Heart right ventricle (tissue), 16 donors: ENCODE measurements around the gene PLA2G5. TPM values are rescaled to one million over a fixed set of nuclear protein-coding genes. Genes with fewer than 3 reads are reported as not detected.
A peak's percentile ranks its signal among the peaks of the same experiment; 100 is the strongest.

Experiments
- ATAC-seq, 8 donors: fragments of 200-7000 bp; cut with Tn5 transposase; one replicate each; pipeline ENCODE4 v1.9.1; 2020; ENCODE audit warnings: mild to moderate bottlenecking in 8 of 8, moderate library complexity in 8 of 8, moderate number of reproducible peaks in 1 of 8
- DNase-seq, 2 donors: peaks; one replicate each; pipeline ENCODE4 v3.0.0-alpha.2; 2020
- H3K27ac ChIP-seq, 10 donors: fragments of 200-600 bp; sonication (generic) in 2 of 10; one replicate each; pipeline versions ENCODE4 v1.5.0 to v1.8.0; 2020 to 2022; ENCODE audit warnings: mild to moderate bottlenecking in 3 of 10
- H3K27me3 ChIP-seq, 7 donors: fragments of 200-600 bp; one replicate each; pipeline ENCODE4 v1.8.0; 2021 to 2022; ENCODE audit warnings: mild to moderate bottlenecking in 2 of 7
- H3K36me3 ChIP-seq, 9 donors: fragments of 200-600 bp; sonication (generic) in 1 of 9; one replicate each; pipeline versions ENCODE4 v1.5.0 to v1.8.0; 2020 to 2022; ENCODE audit warnings: mild to moderate bottlenecking in 2 of 9
- H3K4me1 ChIP-seq, 9 donors: fragments of 200-600 bp; sonication (generic) in 1 of 9; one replicate each; pipeline versions ENCODE4 v1.5.0 to v1.8.0; 2020 to 2022; ENCODE audit warnings: mild to moderate bottlenecking in 4 of 9
- H3K4me3 ChIP-seq, 10 donors: fragments of 200-600 bp; sonication (generic) in 2 of 10; one replicate each; pipeline versions ENCODE4 v1.5.0 to v1.8.0; 2020 to 2022; ENCODE audit warnings: mild to moderate bottlenecking in 7 of 10, moderate library complexity in 2 of 10
- H3K9me3 ChIP-seq, 11 donors: fragments of 200-600 bp in 10 of 11; sonication (generic) in 2 of 11; one replicate each; pipeline versions ENCODE4 v1.5.0 to v1.8.0; 2013 to 2022; ENCODE audit warnings: mild to moderate bottlenecking in 2 of 11, control low read depth in 1 of 11, moderate library complexity in 1 of 11
- WGBS, 2 donors: extraction: QIAGEN DNeasy Blood & Tissue Kit; methylation state at CpG; one replicate each; pipeline ENCODE4 v1.1.7; 2013; ENCODE audit warnings: inconsistent platforms in 1 of 2; 5-methylcytosine and 5-hydroxymethylcytosine counted together
- intact Hi-C, 10 donors: fragments of 100-400 bp; cut with DNase I; formaldehyde crosslinking; loops; one replicate each; pipeline versions ENCODE4 v1.11.1 to v1.14.2; 2022
- polyA plus RNA-seq, 2 donors: library from polyadenylated mRNA; stranded (reverse); fragments of 200-250 nt; gene quantifications; one replicate each; pipeline ENCODE4 v1.2.3, GENCODE V29; 2013
- total RNA-seq, 10 donors: library from RNA; stranded (reverse); fragmentation: NEBNext Ultra II Directional in 3 of 10; extraction: Animal tissue kit (Norgen Biotek cat#: 25700) in 3 of 10; gene quantifications; one replicate each; pipeline versions ENCODE4 v1.2.1 to v1.2.4, GENCODE V29; 2021 to 2023
- TF ChIP-seq, protein P1 (sequence below), 9 donors: fragments of 200-600 bp; sonication (generic) in 2 of 9; IDR thresholded peaks; one replicate each; pipeline versions ENCODE4 v1.5.0 to v1.8.0; 2021 to 2022; ENCODE audit warnings: antibody characterized with exemption in 9 of 9, mild to moderate bottlenecking in 5 of 9, moderate library complexity in 1 of 9
- donor health status: Arrhythmogenic right ventricular cardiomyopathy.
- donor health status: ischemic (EF 13 %, LVEDD 7.1; RV severe dilation, severe dysfunction).
- donor health status: healthy with polysubstance abuse.
- donor health status: DM: no; HTN: yes; CAD: no.
- donor health status: DM: no; HTN: no; CAD: no.
- donor health status: ischemic (EF 25% LVEDD 6.9; RV normal size, moderate dysfunction).
- donor health status: ischemic (EF 25% LVEDD 5.7; RV mildly dilated, moderate dysfunction).
- donor health status: healthy.
- donor health status: DM: yes; HTN: yes; CAD: no.
- donor health status: Ischemic cardiomyopathy.
- donor health status: ischemic (EF 35%, LVEDD 5.7; RV mildly dilated, moderate dysfunction).
- donor health status: nonischemic (EF 11% LVEDD 7.7; RV severe dilation, severe dysfunction).
- donor health status: DM: yes; HTN: yes; CAD: no.
- donor health status: PGD.
- donor health status: ischemic (EF 29% LVEDD 5.4; RV normal size, mild dysfunction).
- donor health status: nonischemic (EF 23%, LVEDD 6.1; RV moderate dilation, normal function).

PLA2G5 gene
- total and polyA plus RNA-seq, 12 donors, result 31.5 to 133 (median 49.3) TPM

DNA sequence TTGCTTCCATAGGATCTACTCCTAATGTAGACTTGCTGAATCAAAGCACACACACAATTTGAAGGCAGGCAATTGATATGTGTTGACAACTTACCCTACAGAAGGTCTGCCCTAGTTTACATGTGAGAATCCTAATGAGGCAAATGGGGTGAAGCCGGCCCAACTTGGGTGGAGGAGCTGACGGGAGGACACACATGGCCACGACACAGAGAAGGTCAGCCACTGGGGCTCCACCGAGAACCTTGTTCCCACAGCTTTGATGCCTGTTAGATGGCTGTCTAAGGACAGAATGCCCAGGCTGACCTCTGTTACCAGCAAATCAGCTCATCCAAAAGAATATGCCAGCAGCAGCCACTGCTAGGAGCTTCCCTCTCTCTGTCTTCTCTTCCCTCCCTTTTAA lies 50.8 kb downstream of the PLA2G5 start:
- H3K9me3 ChIP-seq, result no peaks in the 10 kb centered on the region
- peaks cover 0 to 11% (median 0%) of the 10 kb centered on the region in 9 donors for H3K4me1 ChIP-seq
- intact Hi-C loops, result no loop called here
- TF ChIP-seq, protein P1, sequence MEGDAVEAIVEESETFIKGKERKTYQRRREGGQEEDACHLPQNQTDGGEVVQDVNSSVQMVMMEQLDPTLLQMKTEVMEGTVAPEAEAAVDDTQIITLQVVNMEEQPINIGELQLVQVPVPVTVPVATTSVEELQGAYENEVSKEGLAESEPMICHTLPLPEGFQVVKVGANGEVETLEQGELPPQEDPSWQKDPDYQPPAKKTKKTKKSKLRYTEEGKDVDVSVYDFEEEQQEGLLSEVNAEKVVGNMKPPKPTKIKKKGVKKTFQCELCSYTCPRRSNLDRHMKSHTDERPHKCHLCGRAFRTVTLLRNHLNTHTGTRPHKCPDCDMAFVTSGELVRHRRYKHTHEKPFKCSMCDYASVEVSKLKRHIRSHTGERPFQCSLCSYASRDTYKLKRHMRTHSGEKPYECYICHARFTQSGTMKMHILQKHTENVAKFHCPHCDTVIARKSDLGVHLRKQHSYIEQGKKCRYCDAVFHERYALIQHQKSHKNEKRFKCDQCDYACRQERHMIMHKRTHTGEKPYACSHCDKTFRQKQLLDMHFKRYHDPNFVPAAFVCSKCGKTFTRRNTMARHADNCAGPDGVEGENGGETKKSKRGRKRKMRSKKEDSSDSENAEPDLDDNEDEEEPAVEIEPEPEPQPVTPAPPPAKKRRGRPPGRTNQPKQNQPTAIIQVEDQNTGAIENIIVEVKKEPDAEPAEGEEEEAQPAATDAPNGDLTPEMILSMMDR (IDR thresholded peaks at IDR 0.05), result no peak
- 89 to 94% methylated on average over 4 of the region's 4 CpGs for WGBS, 2 donors
- H3K36me3 ChIP-seq, result no peaks in the 10 kb centered on the region
- DNase-seq (no peak), ATAC-seq (no peak)
- H3K27ac ChIP-seq, result no peak overlapping the region
- H3K27me3 ChIP-seq, result peaks cover 0 to 15% (median 0%) of the 10 kb centered on the region in 7 donors
- H3K4me3 ChIP-seq, result no peak overlapping the region

GRCh38 chr1:20123722-20124455 lies 53.9 kb downstream of the PLA2G5 start:
- TF ChIP-seq, protein P1 (IDR thresholded peaks at IDR 0.05), result no peak
- no peak overlapping the region for H3K4me3 ChIP-seq
- intact Hi-C loops, result no loop called here
- peaks cover 0 to 2% (median 0%) of the 10 kb centered on the region in 11 donors for H3K9me3 ChIP-seq
- no peak for DNase-seq
- H3K27ac ChIP-seq, result no peak overlapping the region
- 65 to 67% methylated on average over 10 of the region's 10 CpGs for WGBS, 2 donors
- H3K27me3 ChIP-seq, result peaks cover 0 to 14% (median 0%) of the 10 kb centered on the region in 7 donors
- ATAC-seq, result no peak
- H3K36me3 ChIP-seq, result no peaks in the 10 kb centered on the region
- H3K4me1 ChIP-seq, result peaks cover 0 to 11% (median 0%) of the 10 kb centered on the region in 9 donors

- Histone ChIP-seq H3K27ac (no peak overlapping the region), H3K9me3 (peaks cover 0 to 8% (median 0%) of the 10 kb centered on the region in 11 donors), H3K36me3 (no peaks in the 10 kb centered on the region), H3K4me3 (no peak overlapping the region), H3K4me1 (peaks cover 0 to 11% (median 0%) of the 10 kb centered on the region in 9 donors), H3K27me3 (peaks cover 0 to 7% (median 0%) of the 10 kb centered on the region in 7 donors)
- TF ChIP-seq, protein P1 (IDR thresholded peaks at IDR 0.05), result no peak
- intact Hi-C loops, result no loop called here
- DNase-seq, result no peak
- WGBS, 2 donors, result 55 to 77% methylated on average over 7 of the region's 7 CpGs
- ATAC-seq, result peak in 6 of 8 donors; percentile 50 to 91 (median 72)
Observed at GRCh38 chr1:20124456-20125057, 54.6 kb downstream of the PLA2G5 start.

DNA sequence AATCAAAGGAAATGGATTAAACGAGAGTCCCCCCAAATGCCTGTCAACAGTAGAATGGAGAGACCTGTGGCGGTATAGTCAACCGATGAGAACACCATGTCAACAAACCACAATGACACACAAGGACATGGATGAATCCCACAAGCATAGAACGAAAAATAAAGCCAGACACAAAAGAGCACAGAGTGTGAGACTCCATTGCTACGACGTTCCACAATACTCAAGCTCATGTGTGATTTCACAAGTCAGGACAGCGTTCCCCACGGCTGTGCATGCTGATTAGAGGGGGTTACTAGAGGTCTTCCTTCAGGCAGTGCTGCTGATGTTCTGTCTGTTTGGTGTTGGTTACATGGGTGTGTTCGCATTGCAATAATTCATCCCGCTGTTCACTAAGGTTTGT lies 55.1 kb downstream of the PLA2G5 start:
- intact Hi-C loops, result no loop called here
- peak in 1 of 8 donors; percentile 39 for ATAC-seq
- H3K27ac ChIP-seq, result no peak overlapping the region
- TF ChIP-seq, protein P1 (IDR thresholded peaks at IDR 0.05), result no peak
- H3K4me3 ChIP-seq, result no peak overlapping the region
- 68 to 71% methylated on average over 10 of the region's 10 CpGs for WGBS, 2 donors
- H3K27me3 ChIP-seq, result peaks cover 0 to 7% (median 0%) of the 10 kb centered on the region in 7 donors
- DNase-seq, result no peak
- peaks cover 0 to 13% (median 0%) of the 10 kb centered on the region in 11 donors for H3K9me3 ChIP-seq
- H3K36me3 ChIP-seq, result no peaks in the 10 kb centered on the region
- H3K4me1 ChIP-seq, result peaks cover 0 to 11% (median 0%) of the 10 kb centered on the region in 9 donors
